ENCODE data around the gene ARL11.
A peak's percentile ranks its signal among the peaks of the same experiment; 100 is the strongest.

The ARL11 gene

GRCh38 chr13:49669735-49670309 is 41.5 kb downstream of the ARL11 start:
- no peaks in the 10 kb centered on the region for H3K9me3 ChIP-seq (ENCODE audit: insufficient read depth, low read length)
- H3K4me1 ChIP-seq (ENCODE audit: low read length) = no peaks in the 10 kb centered on the region
- peaks cover 4% of the 10 kb centered on the region; the same call in 1 of the 2 replicates for H4K20me1 ChIP-seq (ENCODE audit: insufficient read depth, low read length)
- H3K4me2 ChIP-seq (ENCODE audit: low read length) = no peak overlapping the region
- no peak overlapping the region for H3K9ac ChIP-seq (ENCODE audit: low read length)
- H3K36me3 ChIP-seq (replicated peaks; ENCODE audit: low read depth, low read length) = peaks cover 16% of the 10 kb centered on the region
- H3K27ac ChIP-seq (ENCODE audit: low read length) = no peak overlapping the region
- peaks cover 7% of the 10 kb centered on the region for H3K79me2 ChIP-seq (ENCODE audit: low read length)
- no peaks in the 10 kb centered on the region for H3K27me3 ChIP-seq (ENCODE audit: low read depth, low read length)
- TF ChIP-seq, protein P1, sequence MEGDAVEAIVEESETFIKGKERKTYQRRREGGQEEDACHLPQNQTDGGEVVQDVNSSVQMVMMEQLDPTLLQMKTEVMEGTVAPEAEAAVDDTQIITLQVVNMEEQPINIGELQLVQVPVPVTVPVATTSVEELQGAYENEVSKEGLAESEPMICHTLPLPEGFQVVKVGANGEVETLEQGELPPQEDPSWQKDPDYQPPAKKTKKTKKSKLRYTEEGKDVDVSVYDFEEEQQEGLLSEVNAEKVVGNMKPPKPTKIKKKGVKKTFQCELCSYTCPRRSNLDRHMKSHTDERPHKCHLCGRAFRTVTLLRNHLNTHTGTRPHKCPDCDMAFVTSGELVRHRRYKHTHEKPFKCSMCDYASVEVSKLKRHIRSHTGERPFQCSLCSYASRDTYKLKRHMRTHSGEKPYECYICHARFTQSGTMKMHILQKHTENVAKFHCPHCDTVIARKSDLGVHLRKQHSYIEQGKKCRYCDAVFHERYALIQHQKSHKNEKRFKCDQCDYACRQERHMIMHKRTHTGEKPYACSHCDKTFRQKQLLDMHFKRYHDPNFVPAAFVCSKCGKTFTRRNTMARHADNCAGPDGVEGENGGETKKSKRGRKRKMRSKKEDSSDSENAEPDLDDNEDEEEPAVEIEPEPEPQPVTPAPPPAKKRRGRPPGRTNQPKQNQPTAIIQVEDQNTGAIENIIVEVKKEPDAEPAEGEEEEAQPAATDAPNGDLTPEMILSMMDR (IDR thresholded peaks at IDR 0.05; ENCODE audit: low read depth, low read length) = peak; percentile 58
- TF ChIP-seq EZH2phosphoT487 (IDR thresholded peaks at IDR 0.05; ENCODE audit: low read depth) = no peak
- no peak overlapping the region for H2AFZ ChIP-seq (ENCODE audit: low read depth, low read length)
- no peak overlapping the region for H3K4me3 ChIP-seq (ENCODE audit: low read length)

DNA sequence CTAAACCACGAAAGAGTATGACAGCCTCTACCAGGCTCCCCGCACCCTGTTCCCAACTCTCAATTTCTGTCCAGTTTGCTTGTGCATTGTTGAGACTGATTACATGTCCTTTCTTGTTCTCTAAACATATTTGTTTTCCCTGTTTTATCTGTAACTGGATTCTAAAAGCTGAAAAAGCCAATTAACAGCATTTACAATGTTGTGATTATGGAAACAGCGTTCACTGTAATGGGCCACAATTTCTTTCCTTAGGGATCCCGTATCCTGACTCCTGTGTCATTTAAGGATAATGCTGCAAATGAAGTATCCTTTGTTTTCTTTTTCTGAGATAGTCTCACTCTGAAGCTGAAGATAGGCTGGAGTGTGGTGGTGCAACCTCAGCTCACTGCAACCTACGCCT is 42.5 kb downstream of the ARL11 start:
- Histone ChIP-seq H3K4me1 (ENCODE audit: low read length) (0 out of 2 replicates have a peak, but pooled peaks cover 1% of the 10 kb centered on the region), H3K9ac (ENCODE audit: low read length) (no peak overlapping the region)

GRCh38 chr13:49676581-49677298 is 48.4 kb downstream of the ARL11 start:
- Histone ChIP-seq H3K9me3 (ENCODE audit: insufficient read depth, low read length) (no peaks in the 10 kb centered on the region), H3K27me3 (ENCODE audit: low read depth, low read length) (no peaks in the 10 kb centered on the region), H2AFZ (ENCODE audit: low read depth, low read length) (no peak overlapping the region), H3K27ac (ENCODE audit: low read length) (no peak overlapping the region), H4K20me1 (ENCODE audit: insufficient read depth, low read length) (peaks cover 18% of the 10 kb centered on the region; the same call in 1 of the 2 replicates), H3K4me2 (ENCODE audit: low read length) (no peak overlapping the region), H3K4me3 (ENCODE audit: low read length) (no peak overlapping the region), H3K4me1 (ENCODE audit: low read length) (peaks cover 3% of the 10 kb centered on the region; the same call in 1 of the 2 replicates), H3K9ac (ENCODE audit: low read length) (no peak overlapping the region), H3K36me3 (replicated peaks; ENCODE audit: low read depth, low read length) (peaks cover 15% of the 10 kb centered on the region), H3K79me2 (ENCODE audit: low read length) (peaks cover 58% of the 10 kb centered on the region)
- no peak for TF ChIP-seq EZH2phosphoT487 (IDR thresholded peaks at IDR 0.05; ENCODE audit: low read depth)
- TF ChIP-seq, protein P1 (IDR thresholded peaks at IDR 0.05; ENCODE audit: low read depth, low read length) = no peak

More for the DNA sequence above, 42.5 kb downstream of the ARL11 start:
- Histone ChIP-seq H3K79me2 (ENCODE audit: low read length) (peaks cover 17% of the 10 kb centered on the region), H3K36me3 (replicated peaks; ENCODE audit: low read depth, low read length) (peaks cover 26% of the 10 kb centered on the region), H4K20me1 (ENCODE audit: insufficient read depth, low read length) (peaks cover 12% of the 10 kb centered on the region; the same call in 1 of the 2 replicates), H3K9me3 (ENCODE audit: insufficient read depth, low read length) (no peaks in the 10 kb centered on the region), H2AFZ (ENCODE audit: low read depth, low read length) (no peak overlapping the region), H3K27ac (ENCODE audit: low read length) (no peak overlapping the region), H3K27me3 (ENCODE audit: low read depth, low read length) (no peaks in the 10 kb centered on the region), H3K4me3 (ENCODE audit: low read length) (no peak overlapping the region), H3K4me2 (ENCODE audit: low read length) (no peak overlapping the region)
- TF ChIP-seq, protein P1 (IDR thresholded peaks at IDR 0.05; ENCODE audit: low read depth, low read length) = no peak
- TF ChIP-seq EZH2phosphoT487 (IDR thresholded peaks at IDR 0.05; ENCODE audit: low read depth) = no peak

GRCh38 chr13:49678191-49678914 is 50.0 kb downstream of the ARL11 start:
- Histone ChIP-seq H2AFZ (ENCODE audit: low read depth, low read length) (no peak overlapping the region), H3K36me3 (replicated peaks; ENCODE audit: low read depth, low read length) (peaks cover 18% of the 10 kb centered on the region), H4K20me1 (ENCODE audit: insufficient read depth, low read length) (peaks cover 25% of the 10 kb centered on the region), H3K4me3 (ENCODE audit: low read length) (no peak overlapping the region), H3K4me2 (ENCODE audit: low read length) (no peak overlapping the region), H3K9me3 (ENCODE audit: insufficient read depth, low read length) (no peaks in the 10 kb centered on the region), H3K9ac (ENCODE audit: low read length) (no peak overlapping the region), H3K27me3 (ENCODE audit: low read depth, low read length) (no peaks in the 10 kb centered on the region), H3K79me2 (ENCODE audit: low read length) (peaks cover 74% of the 10 kb centered on the region), H3K27ac (ENCODE audit: low read length) (no peak overlapping the region), H3K4me1 (ENCODE audit: low read length) (peaks cover 4% of the 10 kb centered on the region)
- TF ChIP-seq, protein P1 (IDR thresholded peaks at IDR 0.05; ENCODE audit: low read depth, low read length) = no peak
- TF ChIP-seq EZH2phosphoT487 (IDR thresholded peaks at IDR 0.05; ENCODE audit: low read depth) = no peak

All from OCI-LY3 (cell line).